Esophagus squamous epithelium (tissue), 5 donors: ENCODE results near the gene UVSSA. TPM values are rescaled to one million over a fixed set of nuclear protein-coding genes. Genes with fewer than 3 reads are reported as not detected.

Experiments used
- DNase-seq: peaks from one replicate; lab custom pipeline; 2025; lab: John Stamatoyannopoulos, UW
- H3K27ac ChIP-seq, 4 donors: fragments of 200-600 bp; sonication (generic); one replicate each; pipeline ENCODE4 v1.5.1; 2016 to 2019; ENCODE audit warnings: mild to moderate bottlenecking in 1 of 4
- H3K27me3 ChIP-seq, 4 donors: fragments of 200-600 bp; sonication (generic); 1 replicate in 3 of 4; 2 replicates in 1 of 4; pipeline versions ENCODE4 v1.5.1 to v1.6.0; 2017 to 2021; ENCODE audit warnings: antibody characterized with exemption in 1 of 4
- H3K36me3 ChIP-seq, 3 donors: fragments of 200-600 bp; sonication (generic); one replicate each; pipeline ENCODE4 v1.5.1; 2016 to 2019
- H3K4me1 ChIP-seq, 3 donors: fragments of 200-600 bp; sonication (generic); one replicate each; pipeline ENCODE4 v1.5.1; 2017 to 2019
- H3K4me3 ChIP-seq, 4 donors: fragments of 200-600 bp; sonication (generic); 1 replicate in 3 of 4; 2 replicates in 1 of 4; pipeline ENCODE4 v1.5.1; 2016 to 2019; ENCODE audit warnings: mild to moderate bottlenecking in 2 of 4, moderate library complexity in 1 of 4
- H3K9me3 ChIP-seq, 3 donors: fragments of 200-600 bp; sonication (generic); one replicate each; pipeline ENCODE4 v1.5.1; 2016 to 2019
- POLR2A ChIP-seq, 4 donors: fragments of 450-650 bp; IDR thresholded peaks; one replicate each; pipeline ENCODE4 v1.6.1; 2017; ENCODE audit warnings: antibody characterized with exemption in 4 of 4, mild to moderate bottlenecking in 4 of 4, moderate library complexity in 3 of 4
- WGBS, 2 donors: methylation state at CpG; one replicate each; pipeline ENCODE4 v1.1.5; 2018; 5-methylcytosine and 5-hydroxymethylcytosine counted together
- intact Hi-C: fragments of 100-400 bp; cut with DNase I; formaldehyde crosslinking; loops from one replicate; pipeline ENCODE4 v1.15.0; 2022
- total RNA-seq, 4 donors: library from RNA; depleted of rRNA; stranded (reverse); fragments of >200 nt; gene quantifications; one replicate each; pipeline ENCODE4 v1.1.0, GENCODE V29; 2016
- TF ChIP-seq, protein P1 (sequence below), 6 experiments: fragments of 450-650 bp in 4 of 6; fragments of 200-600 bp in 2 of 6; sonication (generic) in 2 of 6; IDR thresholded peaks; one replicate each; pipeline ENCODE4 v1.5.1; 2016 to 2019; ENCODE audit warnings: antibody characterized with exemption in 6 of 6, mild to moderate bottlenecking in 4 of 6, moderate library complexity in 4 of 6
- donor health status: DM: yes; HTN: yes; CAD: no.

Gene UVSSA
- total RNA-seq, 4 donors from 2014 or later, result 7.2 to 12.8 (median 11.5) TPM

DNA sequence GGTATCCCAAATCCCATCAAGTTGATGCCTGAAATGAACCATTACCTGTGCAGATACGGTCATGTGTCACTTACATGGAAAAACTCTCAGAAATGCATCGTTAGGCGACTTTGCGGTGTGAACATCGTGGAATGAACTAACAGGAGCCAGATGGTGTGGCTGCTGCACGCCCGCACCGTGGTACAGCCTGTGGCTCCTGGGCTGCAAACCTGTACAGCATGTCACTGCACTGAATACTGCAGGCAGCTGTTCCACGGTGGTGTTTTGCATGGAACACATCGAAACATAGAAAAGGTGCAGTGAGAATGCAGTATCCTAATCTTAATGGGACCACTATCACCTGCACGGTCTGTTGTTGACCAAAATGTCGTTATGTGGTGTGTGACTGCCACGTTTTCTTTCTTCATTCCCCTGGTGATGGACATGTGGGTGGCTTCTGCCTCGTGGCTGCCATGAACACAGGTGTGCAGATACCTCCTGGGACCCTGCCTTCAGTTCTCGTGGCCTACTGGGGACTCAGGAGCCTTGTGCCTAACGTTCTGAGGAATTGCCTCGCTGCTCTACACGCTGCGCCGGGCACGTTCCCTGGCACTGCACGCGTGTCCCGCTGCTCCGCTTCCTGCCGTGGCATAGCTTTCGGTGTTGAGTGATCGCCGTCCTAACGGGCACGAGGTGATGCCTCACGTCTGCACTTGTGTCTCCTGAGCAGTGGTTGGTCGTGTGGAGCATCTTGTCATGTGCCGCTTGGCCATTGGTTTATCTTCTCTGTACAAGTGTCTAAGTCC is 38.9 kb upstream of the UVSSA start:
- intact Hi-C loops, result loop anchor here (5.0 kb wide), 1 partner anchor 34 kb away; no protein-coding TSS in a partner anchor
- no peaks in the 10 kb centered on the region for H3K9me3 ChIP-seq
- 94 to 95% methylated on average over 20 to 31 of the region's 34 CpGs for WGBS, 2 donors
- H3K4me3 ChIP-seq, result no peak overlapping the region
- no peaks in the 10 kb centered on the region for H3K27me3 ChIP-seq
- TF ChIP-seq, protein P1, sequence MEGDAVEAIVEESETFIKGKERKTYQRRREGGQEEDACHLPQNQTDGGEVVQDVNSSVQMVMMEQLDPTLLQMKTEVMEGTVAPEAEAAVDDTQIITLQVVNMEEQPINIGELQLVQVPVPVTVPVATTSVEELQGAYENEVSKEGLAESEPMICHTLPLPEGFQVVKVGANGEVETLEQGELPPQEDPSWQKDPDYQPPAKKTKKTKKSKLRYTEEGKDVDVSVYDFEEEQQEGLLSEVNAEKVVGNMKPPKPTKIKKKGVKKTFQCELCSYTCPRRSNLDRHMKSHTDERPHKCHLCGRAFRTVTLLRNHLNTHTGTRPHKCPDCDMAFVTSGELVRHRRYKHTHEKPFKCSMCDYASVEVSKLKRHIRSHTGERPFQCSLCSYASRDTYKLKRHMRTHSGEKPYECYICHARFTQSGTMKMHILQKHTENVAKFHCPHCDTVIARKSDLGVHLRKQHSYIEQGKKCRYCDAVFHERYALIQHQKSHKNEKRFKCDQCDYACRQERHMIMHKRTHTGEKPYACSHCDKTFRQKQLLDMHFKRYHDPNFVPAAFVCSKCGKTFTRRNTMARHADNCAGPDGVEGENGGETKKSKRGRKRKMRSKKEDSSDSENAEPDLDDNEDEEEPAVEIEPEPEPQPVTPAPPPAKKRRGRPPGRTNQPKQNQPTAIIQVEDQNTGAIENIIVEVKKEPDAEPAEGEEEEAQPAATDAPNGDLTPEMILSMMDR (IDR thresholded peaks at IDR 0.05), result no peak
- no peak for TF ChIP-seq POLR2A (IDR thresholded peaks at IDR 0.05)
- H3K4me1 ChIP-seq, result peaks cover 17 to 66% (median 41%) of the 10 kb centered on the region in 3 donors
- H3K36me3 ChIP-seq, result peaks cover 6 to 42% (median 7%) of the 10 kb centered on the region in 3 donors
- DNase-seq, result no peak
- peak overlapping the region in 2 of 4 donors; percentile 18 to 76 for H3K27ac ChIP-seq

DNA sequence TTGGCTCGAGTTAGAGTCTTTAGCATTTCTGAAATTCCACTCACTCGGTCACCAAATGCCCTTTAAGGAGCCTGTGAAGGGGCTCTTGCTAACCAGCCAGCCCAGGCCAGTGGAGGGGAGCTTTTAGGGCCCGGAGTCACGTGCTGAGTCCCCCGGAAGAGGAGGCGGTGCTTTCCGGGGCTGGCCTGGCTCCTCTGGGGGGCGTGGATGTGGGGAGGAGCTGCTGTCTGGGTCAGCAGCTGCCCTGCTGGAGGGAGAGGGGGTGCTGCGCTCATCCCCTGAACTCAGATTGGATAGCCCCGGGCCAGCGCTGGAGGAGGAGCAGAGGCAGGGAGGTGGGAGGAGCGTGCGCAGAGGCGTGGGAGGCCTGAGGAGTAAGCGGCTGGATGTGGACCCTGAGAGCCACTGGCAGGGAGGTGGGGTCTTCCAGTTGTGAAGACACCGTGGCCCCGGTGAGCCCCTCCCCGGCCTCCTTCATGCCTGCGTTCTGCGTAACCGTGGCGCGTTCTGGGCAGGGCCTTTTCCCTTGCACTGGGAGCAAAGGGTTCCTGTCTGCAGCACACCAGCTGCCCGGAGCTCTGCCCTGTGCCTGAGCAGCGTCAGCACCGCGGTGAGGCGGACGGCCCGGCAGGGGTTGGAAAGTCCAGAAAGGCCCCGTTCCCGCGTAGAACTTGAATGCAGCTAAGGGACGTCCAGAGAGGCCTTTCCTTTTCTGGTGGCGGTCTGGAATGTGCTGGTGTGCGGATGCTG is 37.6 kb upstream of the UVSSA start:
- H3K9me3 ChIP-seq, result no peaks in the 10 kb centered on the region
- peak; percentile 36 for DNase-seq
- peak overlapping the region; percentile 18 to 76 (median 50) for H3K27ac ChIP-seq
- intact Hi-C loops, result loop anchor here (5.0 kb wide), 1 partner anchor 33 kb away; no protein-coding TSS in a partner anchor
- H3K4me3 ChIP-seq, result peak overlapping the region; percentile 11 to 61 (median 38)
- H3K4me1 ChIP-seq, result peaks cover 17 to 66% (median 41%) of the 10 kb centered on the region in 3 donors
- H3K27me3 ChIP-seq, result no peaks in the 10 kb centered on the region
- H3K36me3 ChIP-seq, result peaks cover 10 to 52% (median 12%) of the 10 kb centered on the region in 3 donors
- TF ChIP-seq, protein P1 (IDR thresholded peaks at IDR 0.05), result no peak
- no peak for TF ChIP-seq POLR2A (IDR thresholded peaks at IDR 0.05)
- 4 to 15% methylated on average over 13 to 14 of the region's 36 CpGs for WGBS, 2 donors

DNA sequence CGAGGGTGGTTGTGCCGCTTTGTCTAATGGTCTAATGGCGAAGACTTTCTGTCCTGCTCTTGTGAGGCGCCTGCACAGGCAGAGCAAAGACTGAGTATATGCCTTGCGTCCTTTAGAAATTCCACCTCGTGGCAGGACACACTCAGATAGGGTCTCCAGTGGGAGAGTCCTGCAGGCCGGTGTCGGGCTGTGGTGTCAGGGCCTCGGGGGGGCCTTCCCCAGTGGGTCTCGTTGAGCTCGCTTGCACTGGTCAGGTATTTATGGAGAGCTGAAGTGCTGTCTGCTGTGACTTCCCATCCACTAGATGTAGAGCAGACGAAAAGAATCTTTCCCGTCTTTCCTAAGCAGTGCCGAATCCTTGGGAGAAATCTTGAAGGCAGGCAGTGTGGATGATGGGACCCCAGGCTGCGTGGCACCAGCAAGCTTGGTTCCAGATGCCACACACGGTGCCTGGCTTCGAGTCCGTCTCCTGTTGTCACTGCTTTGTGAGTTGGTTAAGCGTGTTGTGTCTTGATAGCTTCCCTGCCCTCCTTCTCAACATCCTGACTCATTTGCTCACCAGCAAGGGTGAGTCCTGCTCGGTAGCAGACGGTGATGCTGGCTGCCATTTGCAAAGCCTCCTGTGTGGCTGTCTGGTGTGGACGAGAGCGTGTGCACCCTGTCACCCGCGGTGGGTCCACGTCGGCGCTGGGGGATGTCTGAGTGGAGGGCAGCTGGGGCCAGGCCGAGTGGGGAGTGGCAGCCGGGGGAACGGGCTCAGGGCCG is 36.8 kb upstream of the UVSSA start:
- Histone ChIP-seq H3K27me3 (no peaks in the 10 kb centered on the region), H3K9me3 (no peaks in the 10 kb centered on the region), H3K4me1 (peaks cover 17 to 64% (median 39%) of the 10 kb centered on the region in 3 donors), H3K4me3 (peak overlapping the region; percentile 11 to 61 (median 38)), H3K27ac (peak overlapping the region; percentile 18 to 76 (median 50)), H3K36me3 (peaks cover 11 to 56% (median 14%) of the 10 kb centered on the region in 3 donors)
- intact Hi-C loops, result no loop called here
- no peak for DNase-seq
- TF ChIP-seq, protein P1 (IDR thresholded peaks at IDR 0.05), result no peak
- no peak for TF ChIP-seq POLR2A (IDR thresholded peaks at IDR 0.05)
- 45 to 50% methylated on average over 11 to 14 of the region's 32 CpGs for WGBS, 2 donors

- Histone ChIP-seq H3K4me1 (peaks cover 17 to 56% (median 31%) of the 10 kb centered on the region in 3 donors), H3K9me3 (no peaks in the 10 kb centered on the region), H3K27me3 (no peaks in the 10 kb centered on the region), H3K27ac (peak overlapping the region in 3 of 4 donors; percentile 18 to 76 (median 73)), H3K36me3 (peaks cover 15 to 56% (median 19%) of the 10 kb centered on the region in 3 donors), H3K4me3 (no peak overlapping the region)
- intact Hi-C loops, result no loop called here
- TF ChIP-seq, protein P1 (IDR thresholded peaks at IDR 0.05), result no peak
- no peak for TF ChIP-seq POLR2A (IDR thresholded peaks at IDR 0.05)
- no peak for DNase-seq
- 76 to 88% methylated on average over 21 to 25 of the region's 49 CpGs for WGBS, 2 donors
These were observed 36.0 kb upstream of the UVSSA start for GRCh38 chr4:1310796-1311631.
